Measurements from ENCODE around the gene FBXL16. TPM values are rescaled to one million over a fixed set of nuclear protein-coding genes. Genes with fewer than 3 reads are reported as not detected.

FBXL16 gene
- total RNA-seq, 6 experiments from 2014 or later, result 0.05 to 2.3 (median 1.7) TPM; not detected in 3

- H3K9me3 ChIP-seq, result no peaks in the 10 kb centered on the region
- peaks cover 0 to 23% (median 10%) of the 10 kb centered on the region in 4 donors for H3K4me1 ChIP-seq
- no peak overlapping the region for H3K27ac ChIP-seq
- intact Hi-C loops (cut with DNase I), result no loop called here
- peaks cover 0 to 21% (median 7%) of the 10 kb centered on the region in 4 donors for H3K36me3 ChIP-seq
- DNase-seq (no peak), ATAC-seq (no peak)
- H3K27me3 ChIP-seq, result no peaks in the 10 kb centered on the region
- WGBS (ENCODE audit: insufficient coverage, low coverage, low lambda C conversion rate, missing lambda C conversion rate), result 62% methylated on average over 8 of the region's 57 CpGs
- TF ChIP-seq CTCF (IDR thresholded peaks at IDR 0.05) (no peak), POLR2A (IDR thresholded peaks at IDR 0.05) (no peak)
- H3K4me3 ChIP-seq, result no peak overlapping the region
Measured at GRCh38 chr16:677316-678190, 28.0 kb downstream of the FBXL16 start.

GRCh38 chr16:676913-677312 lies 28.7 kb downstream of the FBXL16 start:
- no peak overlapping the region for H3K27ac ChIP-seq
- H3K36me3 ChIP-seq, result peaks cover 0 to 21% (median 8%) of the 10 kb centered on the region in 4 donors
- intact Hi-C loops (cut with DNase I), result no loop called here
- WGBS (ENCODE audit: insufficient coverage, low coverage, low lambda C conversion rate, missing lambda C conversion rate), result no CpG with 5 or more reads among the region's 23 CpGs
- TF ChIP-seq POLR2A (IDR thresholded peaks at IDR 0.05), result no peak
- TF ChIP-seq CTCF (IDR thresholded peaks at IDR 0.05), result no peak
- no peaks in the 10 kb centered on the region for H3K27me3 ChIP-seq
- DNase-seq (no peak), ATAC-seq (no peak)
- H3K4me1 ChIP-seq, result peaks cover 0 to 17% (median 7%) of the 10 kb centered on the region in 4 donors
- H3K4me3 ChIP-seq, result no peak overlapping the region
- H3K9me3 ChIP-seq, result no peaks in the 10 kb centered on the region

- peaks cover 0 to 13% (median 5%) of the 10 kb centered on the region in 4 donors for H3K4me1 ChIP-seq
- H3K27ac ChIP-seq, result no peak overlapping the region
- no peaks in the 10 kb centered on the region for H3K27me3 ChIP-seq
- TF ChIP-seq POLR2A (IDR thresholded peaks at IDR 0.05) (no peak), CTCF (IDR thresholded peaks at IDR 0.05) (no peak)
- no peak for DNase-seq
- H3K9me3 ChIP-seq, result no peaks in the 10 kb centered on the region
- no peak overlapping the region for H3K4me3 ChIP-seq
- WGBS (ENCODE audit: insufficient coverage, low coverage, low lambda C conversion rate, missing lambda C conversion rate), result no CpG with 5 or more reads among the region's 21 CpGs
- intact Hi-C loops (cut with DNase I), result no loop called here
- no peak for ATAC-seq
- peaks cover 0 to 22% (median 8%) of the 10 kb centered on the region in 4 donors for H3K36me3 ChIP-seq
Measured at GRCh38 chr16:676565-676902, 29.1 kb downstream of the FBXL16 start.

- Histone ChIP-seq H3K4me3 (peak overlapping the region in 2 of 3 donors; percentile 18 to 38), H3K27ac (no peak overlapping the region), H3K9me3 (no peaks in the 10 kb centered on the region), H3K27me3 (no peaks in the 10 kb centered on the region), H3K4me1 (peaks cover 0 to 8% (median under 1%) of the 10 kb centered on the region in 4 donors), H3K36me3 (peaks cover 0 to 27% (median 10%) of the 10 kb centered on the region in 4 donors)
- ATAC-seq (no peak), DNase-seq (no peak)
- intact Hi-C loops (cut with DNase I), result no loop called here
- 10% methylated on average over 2 of the region's 25 CpGs for WGBS (ENCODE audit: insufficient coverage, low coverage, low lambda C conversion rate, missing lambda C conversion rate)
- no peak for TF ChIP-seq CTCF (IDR thresholded peaks at IDR 0.05)
- no peak for TF ChIP-seq POLR2A (IDR thresholded peaks at IDR 0.05)
Measured at GRCh38 chr16:675884-676564, 29.6 kb downstream of the FBXL16 start.

All from right lobe of liver (tissue), 6 donors.